Karpas-422 (cell line): ENCODE results near the gene NOP53. TPM values are rescaled to one million over a fixed set of nuclear protein-coding genes. Genes with fewer than 3 reads are reported as not detected.
A peak's percentile ranks its signal among the peaks of the same experiment; 100 is the strongest.
"Not testable (repeated sequence)": the region's sequence is repeated elsewhere in the genome, so short reads cannot be mapped to it uniquely, and the experiment has no call there.

Experiments
- DNase-seq: peaks from one replicate; pipeline ENCODE4 v3.0.0-alpha.2; 2015
- H2AFZ ChIP-seq: fragments of 200-600 bp; sonication (generic); 2 replicates; pipeline ENCODE4 v1.6.1; 2014; ENCODE audit warnings: antibody characterized with exemption, low read length, mixed read lengths
- H3K27ac ChIP-seq: fragments of 200-600 bp; sonication (generic); 2 replicates; pipeline ENCODE4 v1.5.1; 2014; ENCODE audit warnings: mild to moderate bottlenecking, low read length, moderate library complexity
- H3K27me3 ChIP-seq: fragments of 200-600 bp; sonication (generic); 2 replicates; pipeline ENCODE4 v1.6.1; 2014; ENCODE audit warnings: low read length, mixed read lengths
- H3K36me3 ChIP-seq: fragments of 200-600 bp; sonication (generic); 2 replicates; pipeline ENCODE4 v1.6.1; 2014; ENCODE audit warnings: low read length, mixed read lengths; ENCODE audit not compliant: insufficient read depth
- H3K4me1 ChIP-seq: fragments of 200-600 bp; sonication (generic); 2 replicates; pipeline ENCODE4 v1.6.1; 2014; ENCODE audit warnings: mild to moderate bottlenecking, low read length, mixed read lengths
- H3K4me2 ChIP-seq: fragments of 200-600 bp; sonication (generic); 2 replicates; pipeline ENCODE4 v1.6.1; 2014; ENCODE audit warnings: low read length, low read depth, mild to moderate bottlenecking; ENCODE audit not compliant: poor library complexity, severe bottlenecking
- H3K4me3 ChIP-seq: fragments of 200-600 bp; sonication (generic); 2 replicates; pipeline ENCODE4 v1.5.1; 2014; ENCODE audit warnings: mild to moderate bottlenecking, antibody characterized with exemption, low read length, mixed read lengths
- H3K79me2 ChIP-seq: fragments of 200-600 bp; sonication (generic); 2 replicates; pipeline ENCODE4 v1.6.1; 2014; ENCODE audit warnings: mild to moderate bottlenecking, low read length, mixed read lengths
- H3K9ac ChIP-seq: fragments of 200-600 bp; sonication (generic); 2 replicates; pipeline ENCODE4 v1.6.0; 2014; ENCODE audit warnings: low read length
- H3K9me2 ChIP-seq: fragments of 200-600 bp; sonication (generic), shearing (Covaris generic); replicated peaks from 2 replicates; pipeline ENCODE4 v1.6.0; 2014; ENCODE audit warnings: mild to moderate bottlenecking, low read length, moderate library complexity; ENCODE audit not compliant: insufficient read depth
- H3K9me3 ChIP-seq: fragments of 300-700, 200-600 bp; sonication (generic); 2 replicates; pipeline ENCODE4 v1.6.1; 2014; ENCODE audit warnings: low read length, mixed read lengths
- H4K20me1 ChIP-seq: fragments of 200-600 bp; sonication (generic); 2 replicates; pipeline ENCODE4 v1.6.1; 2014; ENCODE audit warnings: mild to moderate bottlenecking, antibody characterized with exemption, low read length, low read depth; ENCODE audit not compliant: insufficient read depth
- total RNA-seq: library from RNA; depleted of rRNA; stranded (reverse); fragments of >200 nt; shearing (Covaris generic); gene quantifications from 2 replicates; pipeline ENCODE4 v1.2.3, GENCODE V29; 2014; ENCODE audit warnings: low replicate concordance

Gene NOP53
- total RNA-seq, 1 experiment from 2014 or later, result 145 TPM

GRCh38 chr19:47771291-47771690, 25.9 kb downstream of the NOP53 start:
- not testable (repeated sequence) for H3K4me1 ChIP-seq, H3K4me3 ChIP-seq, DNase-seq, H3K4me2 ChIP-seq, H3K27me3 ChIP-seq, H3K9ac ChIP-seq, H3K9me3 ChIP-seq, H3K36me3 ChIP-seq, H3K9me2 ChIP-seq, H3K79me2 ChIP-seq, H2AFZ ChIP-seq, H4K20me1 ChIP-seq, H3K27ac ChIP-seq

- H3K9ac ChIP-seq, result no peak overlapping the region
- H3K4me2 ChIP-seq, result no peak overlapping the region
- no peaks in the 10 kb centered on the region for H3K9me3 ChIP-seq
- no peaks in the 10 kb centered on the region for H4K20me1 ChIP-seq
- H3K79me2 ChIP-seq, result no peaks in the 10 kb centered on the region
- H3K27me3 ChIP-seq, result no peaks in the 10 kb centered on the region
- H3K9me2 ChIP-seq, result no peaks in the 10 kb centered on the region
- H3K36me3 ChIP-seq, result no peaks in the 10 kb centered on the region
- H2AFZ ChIP-seq, result no peak overlapping the region
- no peak for DNase-seq
- H3K27ac ChIP-seq, result no peak overlapping the region
- H3K4me1 ChIP-seq, result peaks cover 7% of the 10 kb centered on the region
- H3K4me3 ChIP-seq, result no peak overlapping the region
These were observed 31.2 kb downstream of the NOP53 start for GRCh38 chr19:47776568-47776967.

GRCh38 chr19:47777245-47778048, 32.1 kb downstream of the NOP53 start:
- H3K4me1 ChIP-seq, DNase-seq, H3K4me3 ChIP-seq, H3K9me2 ChIP-seq, H3K9me3 ChIP-seq, H4K20me1 ChIP-seq, H3K9ac ChIP-seq, H3K27ac ChIP-seq, H3K79me2 ChIP-seq, H3K4me2 ChIP-seq, H3K27me3 ChIP-seq, H2AFZ ChIP-seq, H3K36me3 ChIP-seq: not testable (repeated sequence)

- H3K4me3 ChIP-seq, result peak within 1 kb of the TSS; percentile 66
- peak within 1 kb of the TSS; percentile 66 for H3K4me2 ChIP-seq
- no peaks in the 10 kb centered on the region for H4K20me1 ChIP-seq
These were observed 33.0 kb downstream of the NOP53 start, which contains the start of gene SELENOW for GRCh38 chr19:47778049-47778953. TSS of gene SELENOW (plus strand) at chr19:47778703. CDS start at chr19:47778786, 83 bp downstream.

GRCh38 chr19:47778954-47779351, 33.6 kb downstream of the NOP53 start:
- H3K27ac ChIP-seq, result no peak overlapping the region
- H3K36me3 ChIP-seq, result no peaks in the 10 kb centered on the region
- no peaks in the 10 kb centered on the region for H3K27me3 ChIP-seq
- H3K9me3 ChIP-seq, result no peaks in the 10 kb centered on the region
- H3K9ac ChIP-seq, result peak overlapping the region; percentile 67
- H3K4me1 ChIP-seq, result peaks cover 7% of the 10 kb centered on the region
- H3K4me3 ChIP-seq, result peak overlapping the region; percentile 66
- H3K9me2 ChIP-seq, result no peaks in the 10 kb centered on the region
- H2AFZ ChIP-seq, result peak overlapping the region; percentile 87; the same call in 1 of the 2 replicates
- no peak for DNase-seq
- no peaks in the 10 kb centered on the region for H4K20me1 ChIP-seq
- H3K4me2 ChIP-seq, result peak overlapping the region; percentile 66
- H3K79me2 ChIP-seq, result no peaks in the 10 kb centered on the region

More at GRCh38 chr19:47778049-47778953, 33.0 kb downstream of the NOP53 start, which contains the start of gene SELENOW:
- Histone ChIP-seq H3K79me2 (no peaks in the 10 kb centered on the region), H3K9me2 (no peaks in the 10 kb centered on the region), H3K9ac (peak within 1 kb of the TSS; percentile 67), H3K9me3 (no peaks in the 10 kb centered on the region), H3K27me3 (no peaks in the 10 kb centered on the region), H3K36me3 (no peaks in the 10 kb centered on the region), H3K27ac (no peak within 1 kb of the TSS), H2AFZ (peak within 1 kb of the TSS; percentile 87; the same call in 1 of the 2 replicates), H3K4me1 (peaks cover 7% of the 10 kb centered on the region)
- peak; percentile 76 for DNase-seq

GRCh38 chr19:47779524-47780214, 34.3 kb downstream of the NOP53 start:
- Histone ChIP-seq H3K4me3 (no peak overlapping the region), H3K9me2 (no peaks in the 10 kb centered on the region), H3K27me3 (no peaks in the 10 kb centered on the region), H3K9ac (no peak overlapping the region), H2AFZ (no peak overlapping the region), H3K27ac (no peak overlapping the region), H3K4me2 (no peak overlapping the region), H3K4me1 (peaks cover 7% of the 10 kb centered on the region), H4K20me1 (no peaks in the 10 kb centered on the region), H3K36me3 (no peaks in the 10 kb centered on the region), H3K9me3 (no peaks in the 10 kb centered on the region), H3K79me2 (no peaks in the 10 kb centered on the region)
- no peak for DNase-seq

GRCh38 chr19:47780215-47780551, 34.8 kb downstream of the NOP53 start:
- no peaks in the 10 kb centered on the region for H4K20me1 ChIP-seq
- no peaks in the 10 kb centered on the region for H3K9me2 ChIP-seq
- no peak overlapping the region for H3K4me2 ChIP-seq
- no peaks in the 10 kb centered on the region for H3K27me3 ChIP-seq
- H3K79me2 ChIP-seq, result no peaks in the 10 kb centered on the region
- H3K36me3 ChIP-seq, result no peaks in the 10 kb centered on the region
- DNase-seq, result no peak
- H3K9ac ChIP-seq, result no peak overlapping the region
- H3K27ac ChIP-seq, result no peak overlapping the region
- no peak overlapping the region for H3K4me3 ChIP-seq
- peaks cover 7% of the 10 kb centered on the region for H3K4me1 ChIP-seq
- no peaks in the 10 kb centered on the region for H3K9me3 ChIP-seq
- H2AFZ ChIP-seq, result no peak overlapping the region
